ENCODE measurements around the gene ARHGEF37. TPM values are rescaled to one million over a fixed set of nuclear protein-coding genes. Genes with fewer than 3 reads are reported as not detected.

Gene ARHGEF37
- total RNA-seq, 2 experiments from 2014 or later = 1.4 TPM; not detected in 1

- CTCF ChIA-PET (ENCODE audit: unreplicated experiment) = interaction anchor here (0.5 kb wide), 1 partner anchor 47 kb away, joined by 6 read pairs; no protein-coding TSS in a partner anchor
- H3K4me1 ChIP-seq (ENCODE audit: insufficient read depth, low read length, poor library complexity, severe bottlenecking) = peaks cover 19% of the 10 kb centered on the region
- H3K9me3 ChIP-seq (ENCODE audit: low read length) = no peaks in the 10 kb centered on the region
- POLR2A ChIA-PET = interaction anchor here (0.6 kb wide), 1 partner anchor 1549 kb away, joined by 3 read pairs; no protein-coding TSS in a partner anchor
- no TSS peak for BruUV-seq (replicated peaks)
- no peaks in the 10 kb centered on the region for H4K20me1 ChIP-seq (ENCODE audit: insufficient read depth, low read length)
- H3K4me2 ChIP-seq (ENCODE audit: low read length) = no peak overlapping the region
- no peaks in the 10 kb centered on the region for H3K79me2 ChIP-seq (ENCODE audit: insufficient read depth, low read depth, low read length)
- TF ChIP-seq CTCF (conservative IDR thresholded peaks at IDR 0.05; ENCODE audit: low read length) (no peak), EZH2phosphoT487 (IDR thresholded peaks at IDR 0.05; ENCODE audit: borderline replicate concordance, low read depth, low read length) (no peak)
- H3K9me2 ChIP-seq (ENCODE audit: insufficient read depth, low read length) = no peaks in the 10 kb centered on the region
- intact Hi-C loops (cut with micrococcal nuclease; ENCODE audit: unreplicated experiment) = no loop called here
- H3K4me3 ChIP-seq (ENCODE audit: low read depth, low read length, poor library complexity, severe bottlenecking) = no peak overlapping the region
- no peak for DNase-seq (ENCODE audit: low spot score)
- H3K36me3 ChIP-seq (ENCODE audit: insufficient read depth, low read length) = no peaks in the 10 kb centered on the region
- H3K27ac ChIP-seq (ENCODE audit: low read depth, low read length, poor library complexity, severe bottlenecking) = no peak overlapping the region
- H2AFZ ChIP-seq (ENCODE audit: low read length) = no peak overlapping the region
Observed at GRCh38 chr5:149683964-149684363, 102.7 kb downstream of the ARHGEF37 start.

GRCh38 chr5:149684371-149684770 lies 103.1 kb downstream of the ARHGEF37 start:
- BruUV-seq (replicated peaks) = no TSS peak
- POLR2A ChIA-PET = interaction anchor here (0.6 kb wide), 1 partner anchor 1548 kb away, joined by 3 read pairs; no protein-coding TSS in a partner anchor

More at GRCh38 chr5:149684371-149684770, 103.1 kb downstream of the ARHGEF37 start:
- H3K4me1 ChIP-seq (ENCODE audit: insufficient read depth, low read length, poor library complexity, severe bottlenecking) = peaks cover 19% of the 10 kb centered on the region
- H3K79me2 ChIP-seq (ENCODE audit: insufficient read depth, low read depth, low read length) = no peaks in the 10 kb centered on the region
- intact Hi-C loops (cut with micrococcal nuclease; ENCODE audit: unreplicated experiment) = no loop called here
- no peaks in the 10 kb centered on the region for H3K36me3 ChIP-seq (ENCODE audit: insufficient read depth, low read length)
- CTCF ChIA-PET (ENCODE audit: unreplicated experiment) = no interaction called here
- no peak overlapping the region for H3K27ac ChIP-seq (ENCODE audit: low read depth, low read length, poor library complexity, severe bottlenecking)
- no peaks in the 10 kb centered on the region for H3K9me3 ChIP-seq (ENCODE audit: low read length)
- no peak for DNase-seq (ENCODE audit: low spot score)
- no peak overlapping the region for H2AFZ ChIP-seq (ENCODE audit: low read length)
- no peak for TF ChIP-seq CTCF (conservative IDR thresholded peaks at IDR 0.05; ENCODE audit: low read length)
- TF ChIP-seq EZH2phosphoT487 (IDR thresholded peaks at IDR 0.05; ENCODE audit: borderline replicate concordance, low read depth, low read length) = no peak
- no peaks in the 10 kb centered on the region for H3K9me2 ChIP-seq (ENCODE audit: insufficient read depth, low read length)
- H4K20me1 ChIP-seq (ENCODE audit: insufficient read depth, low read length) = no peaks in the 10 kb centered on the region
- H3K4me3 ChIP-seq (ENCODE audit: low read depth, low read length, poor library complexity, severe bottlenecking) = no peak overlapping the region
- H3K4me2 ChIP-seq (ENCODE audit: low read length) = no peak overlapping the region

Small RNA genes within 50 kb of the gene (small RNA-seq; reads per million reads assigned to genes)
- gene RNU6-588P = not detected

Other genes starting within 250 kb of the ARHGEF37 start
- gene GRPEL2, start 236.0 kb upstream of the ARHGEF37 start, total RNA-seq (2014; rRNA removed; shearing (Covaris generic)) = 17.4 and 28.3 TPM in 2 replicates
- 37.3 and 41.5 TPM in 2 replicates for gene GRPEL2, start 236.0 kb upstream of the ARHGEF37 start, total RNA-seq (2022)
- 18.5 and 22.5 TPM in 2 replicates for gene PCYOX1L, start 223.5 kb upstream of the ARHGEF37 start, total RNA-seq (2014; rRNA removed; shearing (Covaris generic))
- 32.3 and 33.3 TPM in 2 replicates for gene PCYOX1L, start 223.5 kb upstream of the ARHGEF37 start, total RNA-seq (2022)
- not detected in 2 replicates for gene IL17B, start 202.2 kb upstream of the ARHGEF37 start, total RNA-seq (2014; rRNA removed; shearing (Covaris generic))
- not detected in 2 replicates for gene IL17B, start 202.2 kb upstream of the ARHGEF37 start, total RNA-seq (2022)
- gene CSNK1A1, start 30.1 kb upstream of the ARHGEF37 start, total RNA-seq (2014; rRNA removed; shearing (Covaris generic)) = 161 and 176 TPM in 2 replicates
- gene CSNK1A1, start 30.1 kb upstream of the ARHGEF37 start, total RNA-seq (2022) = 187 and 189 TPM in 2 replicates
- gene PPARGC1B, start 148.8 kb downstream of the ARHGEF37 start, total RNA-seq (2014; rRNA removed; shearing (Covaris generic)) = 4.2 and 5.6 TPM in 2 replicates
- 10.3 and 11.6 TPM in 2 replicates for gene PPARGC1B, start 148.8 kb downstream of the ARHGEF37 start, total RNA-seq (2022)

All from OCI-LY7 (cell line).